CD14-positive monocyte (primary cell): Measurements from ENCODE around the gene CENPT. TPM values are rescaled to one million over a fixed set of nuclear protein-coding genes. Genes with fewer than 3 reads are reported as not detected.

ENCODE experiments used
- DNase-seq, 3 donors: peaks; one replicate each; pipeline ENCODE4 v3.0.0-alpha.2; 2011 to 2022
- H2AFZ ChIP-seq: 2 replicates; pipeline ENCODE4 v1.6.0; 2012; ENCODE audit warnings: mild to moderate bottlenecking, low read depth, low read length, inconsistent platforms; ENCODE audit not compliant: insufficient read depth, poor library complexity, severe bottlenecking
- H3K27ac ChIP-seq, 2 donors: 1 replicate in 1 of 2; 2 replicates in 1 of 2; pipeline ENCODE4 v1.5.1; 2012 to 2013; ENCODE audit warnings: low read length in 2 of 2, control low read depth in 1 of 2, inconsistent platforms in 1 of 2, low read depth in 1 of 2, mild to moderate bottlenecking in 1 of 2
- H3K27me3 ChIP-seq, 2 donors: one replicate each; pipeline versions ENCODE4 v1.6.0 to v1.6.1; 2011 to 2013; ENCODE audit warnings: low read length in 2 of 2; ENCODE audit not compliant: control insufficient read depth in 2 of 2, insufficient read depth in 2 of 2
- H3K36me3 ChIP-seq, 2 donors: replicated peaks in 1 of 2; 1 replicate in 1 of 2; 2 replicates in 1 of 2; pipeline versions ENCODE4 v1.5.1 to v1.6.1; 2012 to 2013; ENCODE audit warnings: low read length in 2 of 2, control low read depth in 1 of 2, inconsistent platforms in 1 of 2, mild to moderate bottlenecking in 1 of 2; ENCODE audit not compliant: insufficient read depth in 2 of 2, control insufficient read depth in 1 of 2
- H3K4me1 ChIP-seq, 2 donors: 1 replicate in 1 of 2; 2 replicates in 1 of 2; pipeline versions ENCODE4 v1.5.1 to v1.6.1; 2012 to 2013; ENCODE audit warnings: low read length in 2 of 2, control low read depth in 1 of 2, inconsistent platforms in 1 of 2, mild to moderate bottlenecking in 1 of 2, moderate library complexity in 1 of 2; ENCODE audit not compliant: insufficient read depth in 2 of 2, control insufficient read depth in 1 of 2
- H3K4me2 ChIP-seq: replicated peaks from 2 replicates; pipeline ENCODE3; 2012; ENCODE audit warnings: low read length, moderate library complexity, mild to moderate bottlenecking; ENCODE audit not compliant: poor library complexity, severe bottlenecking; ENCODE audit errors: extremely low read depth
- H3K4me3 ChIP-seq, 3 experiments: fragments of 200-600 bp in 1 of 3; sonication (generic) in 1 of 3; replicated peaks in 1 of 3; 1 replicate in 2 of 3; 2 replicates in 1 of 3; pipeline ENCODE4 v1.5.1; 2011 to 2013; ENCODE audit warnings: low read length in 3 of 3, mild to moderate bottlenecking in 3 of 3, control low read depth in 2 of 3, low read depth in 2 of 3, inconsistent platforms in 1 of 3, moderate library complexity in 1 of 3
- H3K79me2 ChIP-seq: 2 replicates; pipeline ENCODE4 v1.6.0; 2012; ENCODE audit warnings: mild to moderate bottlenecking, control low read depth, inconsistent platforms, low read length, moderate library complexity; ENCODE audit not compliant: insufficient read depth
- H3K9ac ChIP-seq: 2 replicates; pipeline ENCODE4 v1.6.0; 2017; ENCODE audit warnings: low read length, mild to moderate bottlenecking; ENCODE audit not compliant: insufficient read depth, poor library complexity, severe bottlenecking
- H3K9me3 ChIP-seq, 2 donors: replicated peaks in 1 of 2; 1 replicate in 1 of 2; 2 replicates in 1 of 2; pipeline versions ENCODE4 v1.5.1 to v1.6.1; 2012 to 2013; ENCODE audit warnings: low read length in 2 of 2, control low read depth in 1 of 2; ENCODE audit not compliant: control insufficient read depth in 1 of 2, insufficient read depth in 1 of 2
- H4K20me1 ChIP-seq: 2 replicates; pipeline ENCODE4 v1.6.0; 2012; ENCODE audit warnings: mild to moderate bottlenecking, low read length, control low read depth, moderate library complexity; ENCODE audit not compliant: insufficient read depth
- H3K27ac Mint-ChIP-seq, 7 donors: one replicate each; pipeline ENCODE4 v1.8.0; 2020; ENCODE audit warnings: mild to moderate bottlenecking in 7 of 7, mixed read lengths in 7 of 7, moderate library complexity in 6 of 7, inconsistent platforms in 2 of 7
- H3K27me3 Mint-ChIP-seq, 3 donors: one replicate each; pipeline ENCODE4 v1.8.0; 2021 to 2022; ENCODE audit warnings: low read depth in 3 of 3, mild to moderate bottlenecking in 3 of 3, mixed read lengths in 3 of 3, moderate library complexity in 3 of 3, inconsistent platforms in 1 of 3
- H3K36me3 Mint-ChIP-seq, 2 donors: one replicate each; pipeline ENCODE4 v1.8.0; 2020; ENCODE audit warnings: mixed read lengths in 2 of 2, inconsistent platforms in 1 of 2, mild to moderate bottlenecking in 1 of 2
- H3K4me1 Mint-ChIP-seq: one replicate; pipeline ENCODE4 v1.8.0; 2020; ENCODE audit warnings: mild to moderate bottlenecking, mixed read lengths
- H3K4me3 Mint-ChIP-seq, 2 donors: one replicate each; pipeline ENCODE4 v1.8.0; 2020; ENCODE audit warnings: mild to moderate bottlenecking in 2 of 2, mixed read lengths in 2 of 2, moderate library complexity in 1 of 2
- H3K9me3 Mint-ChIP-seq, 7 donors: one replicate each; pipeline ENCODE4 v1.8.0; 2020 to 2022; ENCODE audit warnings: mixed read lengths in 7 of 7, mild to moderate bottlenecking in 6 of 7, moderate library complexity in 6 of 7, inconsistent platforms in 2 of 7
- CTCF ChIP-seq: fragments of 200-600 bp; IDR thresholded peaks from one replicate; pipeline ENCODE4 v1.8.0; 2022; ENCODE audit warnings: antibody characterized with exemption, mild to moderate bottlenecking
- WGBS: methylation state at CpG from one replicate; pipeline ENCODE4 v1.1.5; 2013; ENCODE audit warnings: missing lambda C conversion rate; ENCODE audit not compliant: insufficient coverage; 5-methylcytosine and 5-hydroxymethylcytosine counted together
- intact Hi-C, 2 donors: fragments of 100-400 bp; cut with micrococcal nuclease; formaldehyde crosslinking; loops; one replicate each; pipeline versions ENCODE4 v1.15.0 to v1.15.1; 2023
- polyA plus RNA-seq, 3 donors: library from polyadenylated mRNA; depleted of rRNA in 1 of 3; unstranded in 2 of 3; stranded (reverse) in 1 of 3; fragments of 300-500 nt in 2 of 3; fragments of >200 nt in 1 of 3; fragmentation: Illumina TruSeq in 2 of 3; gene quantifications; 1 replicate in 2 of 3; 2 replicates in 1 of 3; pipeline ENCODE4 v1.2.3, GENCODE V29; 2012 to 2021

CENPT gene
- polyA plus RNA-seq, 3 donors = 8.3 to 120 (median 12.4) TPM

- Mint-ChIP-seq H3K4me1 (peaks cover 33% of the 10 kb centered on the region), H3K27ac (peak overlapping the region; percentile 72 to 93 (median 83)), H3K36me3 (peaks cover 20 to 35% of the 10 kb centered on the region in 2 donors), H3K9me3 (peaks cover 0 to under 1% (median 0%) of the 10 kb centered on the region in 7 donors), H3K4me3 (peak overlapping the region; percentile 84 to 94), H3K27me3 (peaks cover 0 to 2% (median under 1%) of the 10 kb centered on the region in 3 donors)
- Histone ChIP-seq H3K4me2 (peak overlapping the region; percentile 100), H4K20me1 (peaks cover 15% of the 10 kb centered on the region), H3K9me3 (no peaks in the 10 kb centered on the region), H3K4me1 (peaks cover 22 to 34% of the 10 kb centered on the region in 2 donors), H3K36me3 (peaks cover 7 to 27% of the 10 kb centered on the region in 2 donors), H3K27ac (peak overlapping the region; percentile 13 to 92), H3K79me2 (peaks cover 50% of the 10 kb centered on the region), H3K9ac (peak overlapping the region; percentile 90), H2AFZ (peak overlapping the region; percentile 99), H3K4me3 (peak overlapping the region; percentile 76 to 97 (median 84)), H3K27me3 (no peaks in the 10 kb centered on the region)
- no peak for TF ChIP-seq CTCF
- WGBS = 1% methylated on average over 23 of the region's 26 CpGs
- no peak for DNase-seq
- intact Hi-C loops = loop anchor here (2.0 to 10.0 kb wide), 4 partner anchors 86 to 141 kb away; partner anchors contain the start of genes C16orf86 (in 2 of the 2), ENKD1 (in 2 of the 2), ACD (in 1 of the 2) and PARD6A (in 1 of the 2)
Observed at GRCh38 chr16:67805718-67806427, 41.6 kb downstream of the CENPT start.

- H3K79me2 ChIP-seq = peaks cover 58% of the 10 kb centered on the region
Observed at GRCh38 chr16:67804853-67805542, 42.5 kb downstream of the CENPT start.

More at GRCh38 chr16:67804853-67805542, 42.5 kb downstream of the CENPT start:
- Mint-ChIP-seq H3K4me1 (peaks cover 39% of the 10 kb centered on the region), H3K36me3 (peaks cover 28 to 42% of the 10 kb centered on the region in 2 donors), H3K4me3 (peak overlapping the region; percentile 84 to 94), H3K27ac (peak overlapping the region in 4 of 7 donors; percentile 19 to 82 (median 62)), H3K27me3 (peaks cover 0 to 2% (median 0%) of the 10 kb centered on the region in 3 donors), H3K9me3 (no peaks in the 10 kb centered on the region)
- intact Hi-C loops = loop anchor here (5.0 to 10.0 kb wide), 3 partner anchors 87 to 140 kb away; partner anchors contain the start of genes ACD (in 1 of the 2), C16orf86 (in 1 of the 2), ENKD1 (in 1 of the 2) and PARD6A (in 1 of the 2)
- H2AFZ ChIP-seq = no peak overlapping the region
- H3K27me3 ChIP-seq = no peaks in the 10 kb centered on the region
- no peaks in the 10 kb centered on the region for H3K9me3 ChIP-seq
- peak overlapping the region; percentile 90 for H3K9ac ChIP-seq
- peak overlapping the region; percentile 100 for H3K4me2 ChIP-seq
- peaks cover 26 to 34% of the 10 kb centered on the region in 2 donors for H3K4me1 ChIP-seq
- peak overlapping the region in 1 of 2 donors; percentile 92 for H3K27ac ChIP-seq
- H3K4me3 ChIP-seq = peak overlapping the region in 1 of 3 experiments; percentile 97
- DNase-seq = no peak
- WGBS = no CpG with 5 or more reads among the region's 4 CpGs
- H4K20me1 ChIP-seq = peaks cover 24% of the 10 kb centered on the region
- H3K36me3 ChIP-seq = peaks cover 14 to 36% of the 10 kb centered on the region in 2 donors
- no peak for TF ChIP-seq CTCF
